Activated CD8-positive, alpha-beta memory T cell treated with anti-CD3 and anti-CD28 coated beads, Interleukin-2, amount 10 ng/mL, durations not matched to agents 7 days and 5 days (primary cell): ENCODE results near the gene SMAD7. TPM values are rescaled to one million over a fixed set of nuclear protein-coding genes. Genes with fewer than 3 reads are reported as not detected.

Source experiments
- ATAC-seq: fragments of 150-1000 bp; cut with Tn5 transposase; one replicate; pipeline ENCODE4 v1.10.0; 2021; ENCODE audit warnings: moderate library complexity
- CTCF ChIA-PET: fragments of 350-600 bp; sonication (Branson Sonifier 250); formaldehyde crosslinking; loops from one replicate; lab custom pipeline; 2021; ENCODE audit warnings: antibody characterized with exemption; lab: Charles Lee
- DNase-seq: peaks from one replicate; pipeline ENCODE4 v3.0.0-alpha.2; 2020
- H3K27ac Mint-ChIP-seq: one replicate; pipeline ENCODE4 v1.8.0; 2021; ENCODE audit warnings: mild to moderate bottlenecking, mixed read lengths
- H3K27me3 Mint-ChIP-seq: one replicate; pipeline ENCODE4 v1.8.0; 2021; ENCODE audit warnings: mixed read lengths
- H3K36me3 Mint-ChIP-seq: one replicate; pipeline ENCODE4 v1.8.0; 2021; ENCODE audit warnings: mild to moderate bottlenecking, mixed read lengths
- H3K4me1 Mint-ChIP-seq: one replicate; pipeline ENCODE4 v1.8.0; 2021; ENCODE audit warnings: mixed read lengths
- H3K4me3 Mint-ChIP-seq: one replicate; pipeline ENCODE4 v1.8.0; 2021; ENCODE audit warnings: mild to moderate bottlenecking, moderate library complexity, mixed read lengths
- H3K9me3 Mint-ChIP-seq: one replicate; pipeline ENCODE4 v1.8.0; 2022; ENCODE audit warnings: low read depth, mixed read lengths
- total RNA-seq, 2 experiments: library from RNA; stranded (reverse); gene quantifications; one replicate each; pipeline ENCODE4 v1.2.3, GENCODE V29; 2021

SMAD7 gene
- total RNA-seq, 2 experiments from 2014 or later, result 18.5 to 29.3 TPM

DNA sequence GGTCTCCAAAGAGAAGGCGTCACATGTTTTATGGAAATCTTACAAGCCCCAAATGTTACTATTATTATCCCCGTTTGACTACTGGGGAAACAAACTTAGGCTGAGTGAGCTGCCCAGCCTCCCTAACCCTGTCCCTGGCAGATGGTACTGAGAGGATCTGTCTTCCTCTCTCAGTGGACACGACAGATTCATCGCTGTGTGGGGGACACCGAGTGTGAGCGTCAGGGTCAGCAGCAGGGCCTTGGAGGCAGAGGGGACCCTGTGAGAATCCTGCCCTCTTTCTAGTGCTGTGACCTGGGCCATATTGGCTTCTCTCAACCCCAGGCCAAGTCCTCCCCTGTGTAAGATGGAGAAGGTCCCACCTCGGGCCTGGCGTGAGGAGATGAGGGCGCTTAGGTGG, 27.1 kb upstream of the SMAD7 start:
- ATAC-seq, result no peak
- H3K9me3 Mint-ChIP-seq, result no peaks in the 10 kb centered on the region
- peaks cover 46% of the 10 kb centered on the region for H3K27me3 Mint-ChIP-seq
- CTCF ChIA-PET, result no interaction called here
- peaks cover 17% of the 10 kb centered on the region for H3K4me1 Mint-ChIP-seq
- no peak overlapping the region for H3K4me3 Mint-ChIP-seq
- H3K27ac Mint-ChIP-seq, result no peak overlapping the region
- H3K36me3 Mint-ChIP-seq, result no peaks in the 10 kb centered on the region
- no peak for DNase-seq

DNA sequence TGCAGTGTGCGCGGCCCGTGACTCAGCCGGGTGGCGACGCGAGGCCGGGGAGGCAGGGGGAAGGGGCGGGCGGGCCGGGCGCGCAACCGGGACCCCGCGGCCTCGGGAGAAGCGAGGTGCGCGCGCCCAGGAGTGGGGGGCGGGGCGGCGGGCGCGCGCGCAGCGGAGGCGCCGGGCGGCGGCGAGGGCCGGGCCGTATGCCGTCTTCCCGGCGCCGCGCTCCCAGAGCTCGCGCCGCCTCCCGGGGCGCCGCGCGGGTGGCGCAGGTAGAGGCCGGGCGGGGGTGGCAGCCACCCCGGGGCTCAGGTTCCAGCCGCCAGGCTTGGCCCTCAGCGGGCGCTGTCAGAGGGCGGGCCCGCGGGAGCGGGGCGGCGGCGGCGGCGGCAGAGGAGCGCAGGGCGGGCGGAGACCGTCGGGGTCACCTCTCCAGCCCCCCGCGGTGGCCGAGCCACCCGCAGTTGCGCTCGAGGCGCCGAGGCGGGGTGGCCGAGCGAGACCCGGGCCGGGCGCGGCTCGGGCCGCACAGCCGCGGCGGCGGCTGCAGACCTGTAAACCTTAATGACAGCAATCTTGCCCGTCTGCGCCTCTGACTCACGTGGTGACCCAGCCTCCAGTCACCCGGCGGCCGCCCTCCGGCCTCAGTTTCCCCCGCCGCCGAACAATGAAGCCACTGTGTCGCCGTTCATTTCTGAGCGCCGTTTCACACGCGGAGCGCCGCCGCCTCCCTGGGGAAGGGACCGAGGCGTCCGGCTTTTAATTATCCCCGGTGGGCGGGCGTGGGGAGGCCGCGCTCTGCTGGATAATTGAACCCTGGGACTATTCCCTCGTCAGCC, 25.3 kb upstream of the SMAD7 start:
- CTCF ChIA-PET, result interaction anchor here (0.7 kb wide), 1 partner anchor 200 kb away, joined by 3 read pairs; no protein-coding TSS in a partner anchor
- Mint-ChIP-seq H3K36me3 (no peaks in the 10 kb centered on the region), H3K27ac (no peak overlapping the region), H3K27me3 (peaks cover 50% of the 10 kb centered on the region), H3K4me1 (peaks cover 10% of the 10 kb centered on the region), H3K9me3 (no peaks in the 10 kb centered on the region), H3K4me3 (peak overlapping the region; percentile 59)
- peak; percentile 83 for ATAC-seq
- DNase-seq, result peak; percentile 53

GRCh38 chr18:48975120-48975816, 24.5 kb upstream of the SMAD7 start:
- Mint-ChIP-seq H3K9me3 (no peaks in the 10 kb centered on the region), H3K27ac (no peak overlapping the region), H3K36me3 (no peaks in the 10 kb centered on the region), H3K4me1 (peaks cover 10% of the 10 kb centered on the region), H3K4me3 (peak overlapping the region; percentile 59), H3K27me3 (peaks cover 50% of the 10 kb centered on the region)
- CTCF ChIA-PET, result interaction anchor here (2.4 kb wide), 1 partner anchor 21 kb away, joined by 9 read pairs; no protein-coding TSS in a partner anchor
- no peak for DNase-seq
- ATAC-seq, result no peak

- H3K4me3 Mint-ChIP-seq, result peak overlapping the region; percentile 59
- H3K36me3 Mint-ChIP-seq, result no peaks in the 10 kb centered on the region
- no peak overlapping the region for H3K27ac Mint-ChIP-seq
- ATAC-seq, result no peak
- no peaks in the 10 kb centered on the region for H3K9me3 Mint-ChIP-seq
- H3K4me1 Mint-ChIP-seq, result peaks cover 10% of the 10 kb centered on the region
- H3K27me3 Mint-ChIP-seq, result peaks cover 50% of the 10 kb centered on the region
- DNase-seq, result no peak
- CTCF ChIA-PET, result interaction anchor here (0.7 to 2.4 kb wide), 4 partner anchors 16 to 197 kb away, joined by 3 to 9 read pairs (median 4); no protein-coding TSS in a partner anchor
Observed at GRCh38 chr18:48974304-48975119, 23.7 kb upstream of the SMAD7 start.

DNA sequence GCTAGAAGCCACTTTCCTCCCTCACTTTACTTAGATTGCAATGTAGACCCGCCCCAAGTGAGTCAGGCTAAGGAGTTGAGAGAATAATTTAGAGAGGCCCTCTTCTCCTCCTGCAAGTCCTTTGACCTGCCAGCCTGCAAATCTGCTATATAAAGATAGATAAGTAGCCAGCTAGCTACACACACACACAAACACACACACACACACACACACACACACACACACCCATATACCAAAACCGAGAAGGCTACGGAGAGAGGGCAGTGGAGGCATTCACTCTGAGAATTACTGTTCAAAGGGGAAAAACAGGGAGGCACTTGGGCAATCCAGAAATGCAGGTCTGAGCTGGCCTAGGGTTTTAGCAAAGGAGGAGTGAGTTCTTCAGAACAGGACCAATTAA, 23.0 kb upstream of the SMAD7 start:
- Mint-ChIP-seq H3K27ac (no peak overlapping the region), H3K4me1 (peaks cover 7% of the 10 kb centered on the region), H3K27me3 (peaks cover 50% of the 10 kb centered on the region), H3K9me3 (no peaks in the 10 kb centered on the region), H3K4me3 (no peak overlapping the region), H3K36me3 (no peaks in the 10 kb centered on the region)
- CTCF ChIA-PET, result interaction anchor here (0.7 to 2.4 kb wide), 4 partner anchors 15 to 196 kb away, joined by 3 to 9 read pairs (median 4); no protein-coding TSS in a partner anchor
- ATAC-seq, result no peak
- no peak for DNase-seq

DNA sequence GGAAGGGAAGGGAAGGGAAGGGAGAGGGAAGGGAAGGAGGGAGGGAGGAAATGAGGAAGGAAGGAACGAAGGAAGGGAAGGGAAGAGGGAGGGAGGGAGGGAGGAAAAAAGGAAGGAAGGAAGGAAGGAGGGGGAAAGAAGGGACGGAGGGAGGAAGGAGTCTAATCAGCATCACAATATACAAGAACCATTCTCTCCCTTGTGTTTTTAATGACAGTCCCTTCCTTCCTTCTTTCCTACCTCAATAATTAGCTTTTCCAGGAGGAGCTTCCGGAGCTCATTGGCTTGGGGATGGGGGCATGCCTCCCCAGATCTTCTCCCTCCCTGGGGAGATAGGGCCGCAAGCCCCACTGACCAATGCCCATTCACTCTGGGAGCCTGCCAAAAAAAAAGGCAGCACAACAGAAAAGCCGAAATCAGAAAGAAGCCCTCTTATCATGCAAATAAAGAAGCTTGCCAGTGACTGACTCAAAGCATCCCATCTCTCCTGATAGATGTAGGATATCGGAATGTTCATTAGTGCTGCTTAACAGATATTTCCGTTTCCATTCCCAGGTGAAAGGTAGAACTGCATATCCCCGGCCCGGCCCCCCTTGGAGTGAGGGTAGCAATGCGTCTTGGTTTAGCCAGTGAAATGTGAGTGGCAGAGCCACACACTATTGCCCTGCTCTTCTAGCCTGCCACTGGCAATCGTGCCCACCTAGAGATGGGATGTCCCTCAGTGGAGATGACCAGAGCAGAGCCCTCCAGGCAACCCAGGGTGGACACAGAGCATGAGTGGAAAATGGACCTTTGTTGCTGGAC, 17.8 kb upstream of the SMAD7 start:
- H3K36me3 Mint-ChIP-seq, result no peaks in the 10 kb centered on the region
- DNase-seq (no peak), ATAC-seq (no peak)
- H3K4me1 Mint-ChIP-seq, result no peaks in the 10 kb centered on the region
- H3K27ac Mint-ChIP-seq, result no peak overlapping the region
- H3K4me3 Mint-ChIP-seq, result no peak overlapping the region
- CTCF ChIA-PET, result no interaction called here
- H3K9me3 Mint-ChIP-seq, result no peaks in the 10 kb centered on the region
- peaks cover 31% of the 10 kb centered on the region for H3K27me3 Mint-ChIP-seq

GRCh38 chr18:48967545-48967944, 16.8 kb upstream of the SMAD7 start:
- Mint-ChIP-seq H3K27ac (no peak overlapping the region), H3K27me3 (peaks cover 31% of the 10 kb centered on the region), H3K4me3 (no peak overlapping the region), H3K36me3 (no peaks in the 10 kb centered on the region), H3K4me1 (peaks cover 4% of the 10 kb centered on the region), H3K9me3 (no peaks in the 10 kb centered on the region)
- DNase-seq (no peak), ATAC-seq (no peak)
- CTCF ChIA-PET, result interaction anchor here (1.2 kb wide), 1 partner anchor 28 kb away, joined by 3 read pairs; no protein-coding TSS in a partner anchor

- DNase-seq (no peak), ATAC-seq (no peak)
- no peaks in the 10 kb centered on the region for H3K9me3 Mint-ChIP-seq
- peaks cover 4% of the 10 kb centered on the region for H3K4me1 Mint-ChIP-seq
- CTCF ChIA-PET, result interaction anchor here (1.2 kb wide), 1 partner anchor 29 kb away, joined by 3 read pairs; no protein-coding TSS in a partner anchor
- H3K4me3 Mint-ChIP-seq, result no peak overlapping the region
- H3K36me3 Mint-ChIP-seq, result no peaks in the 10 kb centered on the region
- H3K27ac Mint-ChIP-seq, result no peak overlapping the region
- peaks cover 27% of the 10 kb centered on the region for H3K27me3 Mint-ChIP-seq
Observed at GRCh38 chr18:48966523-48966922, 15.8 kb upstream of the SMAD7 start.

- Mint-ChIP-seq H3K4me3 (no peak overlapping the region), H3K4me1 (peaks cover 4% of the 10 kb centered on the region), H3K36me3 (no peaks in the 10 kb centered on the region), H3K9me3 (no peaks in the 10 kb centered on the region), H3K27ac (no peak overlapping the region), H3K27me3 (peaks cover 28% of the 10 kb centered on the region)
- DNase-seq (no peak), ATAC-seq (no peak)
- CTCF ChIA-PET, result no interaction called here
Observed at GRCh38 chr18:48963586-48964470, 13.1 kb upstream of the SMAD7 start.

DNA sequence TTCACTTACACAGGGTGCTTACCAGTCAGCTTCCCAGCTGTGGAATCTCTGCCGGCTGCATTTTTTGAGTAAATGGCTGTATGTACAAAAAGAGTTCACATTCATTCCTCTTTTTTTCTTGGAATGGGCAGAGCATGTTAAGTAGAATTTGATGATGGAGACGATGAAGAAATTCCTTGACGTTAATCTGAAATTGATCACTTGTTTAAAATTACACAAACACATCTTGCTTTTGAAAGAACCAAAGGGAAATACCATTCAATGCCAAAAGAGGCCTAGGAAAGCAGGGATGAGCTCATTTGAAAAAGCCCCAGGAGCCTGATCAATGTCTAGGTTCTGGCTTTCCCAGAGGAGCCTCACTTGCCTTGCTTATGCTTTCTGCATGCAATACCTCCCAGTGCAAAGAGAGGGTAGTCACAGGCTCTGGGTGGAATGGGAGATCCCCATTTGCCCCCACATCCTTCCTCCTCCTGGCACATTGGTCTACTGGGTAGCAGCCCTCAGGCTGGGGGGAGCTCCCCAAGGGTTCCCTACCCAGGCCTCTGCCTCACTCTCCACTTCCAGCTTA, 12.3 kb upstream of the SMAD7 start:
- no peaks in the 10 kb centered on the region for H3K36me3 Mint-ChIP-seq
- H3K27ac Mint-ChIP-seq, result no peak overlapping the region
- H3K4me1 Mint-ChIP-seq, result peaks cover 4% of the 10 kb centered on the region
- no peaks in the 10 kb centered on the region for H3K9me3 Mint-ChIP-seq
- CTCF ChIA-PET, result no interaction called here
- peaks cover 26% of the 10 kb centered on the region for H3K27me3 Mint-ChIP-seq
- DNase-seq (no peak), ATAC-seq (peak; percentile 42)
- no peak overlapping the region for H3K4me3 Mint-ChIP-seq

DNA sequence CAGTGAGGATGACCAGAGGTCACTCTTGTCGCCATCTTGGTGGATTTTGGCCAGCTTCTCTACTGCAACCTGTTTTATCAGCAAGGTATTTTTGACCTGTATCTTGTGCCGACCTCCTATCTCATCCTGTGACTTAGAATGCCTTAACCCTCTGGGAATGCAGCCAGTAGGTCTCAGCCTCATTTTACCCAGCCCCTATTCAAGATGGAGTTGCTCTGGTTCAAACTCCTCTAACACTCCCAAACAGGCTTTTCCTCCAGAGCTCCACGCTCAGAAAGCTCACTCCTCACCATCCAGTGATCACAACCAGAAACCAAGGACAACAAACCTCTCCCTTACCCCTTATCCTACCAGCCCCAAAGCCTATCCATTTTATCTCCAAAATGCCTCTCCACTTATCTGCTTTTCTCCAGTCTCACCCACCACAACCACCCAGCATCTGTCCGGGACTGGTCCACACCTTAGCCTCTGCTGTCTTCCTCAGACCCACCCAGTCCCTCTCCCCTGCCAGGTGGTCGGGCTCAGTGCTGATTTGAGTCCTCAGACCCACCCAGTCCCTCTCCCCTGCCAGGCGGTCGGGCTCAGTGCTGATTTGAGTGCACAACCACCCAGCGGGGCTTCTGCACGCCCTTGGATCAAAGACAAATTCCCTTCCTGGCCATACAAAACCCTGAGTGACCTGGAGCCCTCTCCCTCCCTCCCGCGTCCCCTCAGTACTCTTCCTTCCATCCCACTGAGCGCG, 11.7 kb upstream of the SMAD7 start:
- DNase-seq (no peak), ATAC-seq (no peak)
- Mint-ChIP-seq H3K4me1 (peaks cover 4% of the 10 kb centered on the region), H3K27me3 (peaks cover 24% of the 10 kb centered on the region), H3K27ac (no peak overlapping the region), H3K36me3 (no peaks in the 10 kb centered on the region), H3K4me3 (no peak overlapping the region), H3K9me3 (no peaks in the 10 kb centered on the region)
- CTCF ChIA-PET, result no interaction called here
